ENCODE measurements around the gene ZNF175. TPM values are rescaled to one million over a fixed set of nuclear protein-coding genes. Genes with fewer than 3 reads are reported as not detected.
A peak's percentile ranks its signal among the peaks of the same experiment; 100 is the strongest.

Gene ZNF175
- total RNA-seq, 1 donor from 2014 or later, result 15.2 TPM

DNA sequence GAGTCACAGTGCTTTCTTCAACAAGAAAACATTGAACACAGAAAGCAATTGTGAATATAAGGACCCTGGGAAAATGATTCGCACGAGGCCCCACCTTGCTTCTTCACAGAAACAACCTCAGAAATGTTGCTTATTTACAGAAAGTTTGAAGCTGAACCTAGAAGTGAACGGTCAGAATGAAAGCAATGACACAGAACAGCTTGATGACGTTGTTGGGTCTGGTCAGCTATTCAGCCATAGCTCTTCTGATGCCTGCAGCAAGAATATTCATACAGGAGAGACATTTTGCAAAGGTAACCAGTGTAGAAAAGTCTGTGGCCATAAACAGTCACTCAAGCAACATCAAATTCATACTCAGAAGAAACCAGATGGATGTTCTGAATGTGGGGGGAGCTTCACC is 15.7 kb downstream of the ZNF175 start:
- no peak for DNase-seq (ENCODE audit: low spot score in 2 of 2, unreplicated experiment in 2 of 2)
- peaks cover 66% of the 10 kb centered on the region for H3K9me3 Mint-ChIP-seq
- no peaks in the 10 kb centered on the region for H3K4me1 Mint-ChIP-seq
- TF ChIP-seq, protein P1, sequence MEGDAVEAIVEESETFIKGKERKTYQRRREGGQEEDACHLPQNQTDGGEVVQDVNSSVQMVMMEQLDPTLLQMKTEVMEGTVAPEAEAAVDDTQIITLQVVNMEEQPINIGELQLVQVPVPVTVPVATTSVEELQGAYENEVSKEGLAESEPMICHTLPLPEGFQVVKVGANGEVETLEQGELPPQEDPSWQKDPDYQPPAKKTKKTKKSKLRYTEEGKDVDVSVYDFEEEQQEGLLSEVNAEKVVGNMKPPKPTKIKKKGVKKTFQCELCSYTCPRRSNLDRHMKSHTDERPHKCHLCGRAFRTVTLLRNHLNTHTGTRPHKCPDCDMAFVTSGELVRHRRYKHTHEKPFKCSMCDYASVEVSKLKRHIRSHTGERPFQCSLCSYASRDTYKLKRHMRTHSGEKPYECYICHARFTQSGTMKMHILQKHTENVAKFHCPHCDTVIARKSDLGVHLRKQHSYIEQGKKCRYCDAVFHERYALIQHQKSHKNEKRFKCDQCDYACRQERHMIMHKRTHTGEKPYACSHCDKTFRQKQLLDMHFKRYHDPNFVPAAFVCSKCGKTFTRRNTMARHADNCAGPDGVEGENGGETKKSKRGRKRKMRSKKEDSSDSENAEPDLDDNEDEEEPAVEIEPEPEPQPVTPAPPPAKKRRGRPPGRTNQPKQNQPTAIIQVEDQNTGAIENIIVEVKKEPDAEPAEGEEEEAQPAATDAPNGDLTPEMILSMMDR (IDR thresholded peaks at IDR 0.05; ENCODE audit: unreplicated experiment), result no peak
- no peak overlapping the region for H3K27ac Mint-ChIP-seq
- peaks cover 72% of the 10 kb centered on the region for H3K36me3 Mint-ChIP-seq
- H3K4me3 Mint-ChIP-seq, result no peak overlapping the region
- H3K27me3 Mint-ChIP-seq (ENCODE audit: low read depth), result no peaks in the 10 kb centered on the region

DNA sequence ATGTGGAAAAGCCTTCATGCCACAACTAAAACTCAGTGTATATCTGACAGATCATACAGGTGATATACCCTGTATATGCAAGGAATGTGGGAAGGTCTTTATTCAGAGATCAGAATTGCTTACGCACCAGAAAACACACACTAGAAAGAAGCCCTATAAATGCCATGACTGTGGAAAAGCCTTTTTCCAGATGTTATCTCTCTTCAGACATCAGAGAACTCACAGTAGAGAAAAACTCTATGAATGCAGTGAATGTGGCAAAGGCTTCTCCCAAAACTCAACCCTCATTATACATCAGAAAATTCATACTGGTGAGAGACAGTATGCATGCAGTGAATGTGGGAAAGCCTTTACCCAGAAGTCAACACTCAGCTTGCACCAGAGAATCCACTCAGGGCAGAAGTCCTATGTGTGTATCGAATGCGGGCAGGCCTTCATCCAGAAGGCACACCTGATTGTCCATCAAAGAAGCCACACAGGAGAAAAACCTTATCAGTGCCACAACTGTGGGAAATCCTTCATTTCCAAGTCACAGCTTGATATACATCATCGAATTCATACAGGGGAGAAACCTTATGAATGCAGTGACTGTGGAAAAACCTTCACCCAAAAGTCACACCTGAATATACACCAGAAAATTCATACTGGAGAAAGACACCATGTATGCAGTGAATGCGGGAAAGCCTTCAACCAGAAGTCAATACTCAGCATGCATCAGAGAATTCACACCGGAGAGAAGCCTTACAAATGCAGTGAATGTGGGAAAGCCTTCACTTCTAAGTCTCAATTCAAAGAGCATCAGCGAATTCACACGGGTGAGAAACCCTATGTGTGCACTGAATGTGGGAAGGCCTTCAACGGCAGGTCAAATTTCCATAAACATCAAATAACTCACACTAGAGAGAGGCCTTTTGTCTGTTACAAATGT is 16.4 kb downstream of the ZNF175 start:
- Mint-ChIP-seq H3K36me3 (peaks cover 66% of the 10 kb centered on the region), H3K4me1 (no peaks in the 10 kb centered on the region), H3K27ac (no peak overlapping the region), H3K9me3 (peaks cover 65% of the 10 kb centered on the region), H3K27me3 (ENCODE audit: low read depth) (no peaks in the 10 kb centered on the region), H3K4me3 (no peak overlapping the region)
- TF ChIP-seq, protein P1 (IDR thresholded peaks at IDR 0.05; ENCODE audit: unreplicated experiment), result no peak
- no peak for DNase-seq (ENCODE audit: low spot score in 2 of 2, unreplicated experiment in 2 of 2)

DNA sequence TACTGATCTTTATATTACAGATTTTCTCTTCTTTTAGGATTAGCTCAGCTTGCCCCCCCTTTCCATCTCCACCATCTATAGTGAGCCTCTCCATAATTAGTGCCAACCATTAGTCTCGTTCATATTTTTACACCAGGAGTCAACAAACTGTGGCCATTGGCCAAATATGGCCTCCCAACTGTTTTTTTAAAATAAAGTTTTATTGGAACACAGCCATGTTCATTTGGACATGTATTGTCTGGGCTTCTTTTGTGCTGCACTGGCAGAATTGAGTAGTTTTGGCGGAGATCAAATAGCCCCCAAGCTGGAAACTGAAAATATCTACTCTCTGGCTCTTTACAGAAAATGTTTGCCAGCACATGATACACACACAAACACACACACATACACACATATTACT is 18.4 kb downstream of the ZNF175 start:
- no peak for DNase-seq (ENCODE audit: low spot score in 2 of 2, unreplicated experiment in 2 of 2)
- Mint-ChIP-seq H3K27ac (no peak overlapping the region), H3K36me3 (peaks cover 46% of the 10 kb centered on the region), H3K4me3 (no peak overlapping the region), H3K9me3 (peaks cover 48% of the 10 kb centered on the region), H3K27me3 (ENCODE audit: low read depth) (no peaks in the 10 kb centered on the region), H3K4me1 (peaks cover 13% of the 10 kb centered on the region)
- TF ChIP-seq, protein P1 (IDR thresholded peaks at IDR 0.05; ENCODE audit: unreplicated experiment), result no peak

DNA sequence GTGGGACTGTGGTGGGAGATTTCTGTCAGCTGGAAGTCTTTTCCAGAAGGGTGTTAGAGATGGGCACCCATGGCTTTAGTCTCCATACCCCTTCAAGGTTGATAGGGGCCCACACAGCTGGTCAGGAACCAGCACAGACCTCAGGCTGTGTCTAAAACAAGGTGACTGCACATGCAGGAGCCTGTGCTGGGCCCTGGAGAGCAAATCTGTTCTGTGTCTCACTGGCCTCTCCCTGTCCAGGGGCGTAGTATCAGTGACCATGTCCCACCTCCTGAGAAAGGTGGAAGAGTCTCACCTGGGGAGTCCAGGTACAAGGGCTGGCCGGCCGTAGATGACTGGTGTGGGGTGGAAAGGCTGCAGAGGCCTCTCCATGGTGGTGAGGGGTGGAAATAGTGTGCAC is 19.4 kb downstream of the ZNF175 start:
- TF ChIP-seq, protein P1 (IDR thresholded peaks at IDR 0.05; ENCODE audit: unreplicated experiment), result no peak
- Mint-ChIP-seq H3K4me1 (peaks cover 20% of the 10 kb centered on the region), H3K9me3 (peaks cover 39% of the 10 kb centered on the region), H3K36me3 (peaks cover 38% of the 10 kb centered on the region), H3K27me3 (ENCODE audit: low read depth) (no peaks in the 10 kb centered on the region), H3K4me3 (no peak overlapping the region), H3K27ac (no peak overlapping the region)
- no peak for DNase-seq (ENCODE audit: low spot score in 2 of 2, unreplicated experiment in 2 of 2)

DNA sequence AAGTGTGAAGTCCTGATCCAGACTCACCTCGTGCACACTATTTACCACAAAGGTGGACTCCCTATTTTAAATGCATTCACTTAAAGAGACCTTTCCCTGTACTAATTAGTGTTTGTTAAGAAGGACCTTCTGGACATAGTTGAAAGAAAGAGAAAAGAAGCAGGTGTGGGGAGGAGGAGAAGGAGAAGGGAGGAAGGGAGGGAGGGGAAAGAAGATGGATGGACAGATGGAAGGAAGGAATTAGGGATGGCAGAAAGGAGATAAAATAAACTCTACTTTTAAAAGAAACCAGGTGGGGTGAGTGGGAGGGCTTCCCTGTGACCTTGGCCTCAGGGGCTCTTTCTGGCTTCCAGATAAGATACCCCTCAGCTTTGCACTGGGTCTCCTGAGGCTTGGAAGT is 21.4 kb downstream of the ZNF175 start:
- no peak for DNase-seq (ENCODE audit: low spot score in 2 of 2, unreplicated experiment in 2 of 2)
- peaks cover 20% of the 10 kb centered on the region for H3K4me1 Mint-ChIP-seq
- peaks cover 25% of the 10 kb centered on the region for H3K9me3 Mint-ChIP-seq
- TF ChIP-seq, protein P1 (IDR thresholded peaks at IDR 0.05; ENCODE audit: unreplicated experiment), result no peak
- H3K27me3 Mint-ChIP-seq (ENCODE audit: low read depth), result no peaks in the 10 kb centered on the region
- peaks cover 17% of the 10 kb centered on the region for H3K36me3 Mint-ChIP-seq
- H3K4me3 Mint-ChIP-seq, result peak overlapping the region; percentile 44
- no peak overlapping the region for H3K27ac Mint-ChIP-seq

Measured in mesothelial cell of epicardium (in vitro differentiated cells).